ENCODE measurements around the gene RBFOX2.

GRCh38 chr22:35914357-35914664 lies 114.3 kb downstream of the RBFOX2 start:
- TF ChIP-seq CTCF (conservative IDR thresholded peaks at IDR 0.05 in 1 of 2, IDR thresholded peaks at IDR 0.05 in 1 of 2; ENCODE audit: extremely low read depth in 1 of 2, insufficient read depth in 1 of 2, low read depth in 1 of 2, low read length in 2 of 2) = no peak
- no peak for TF ChIP-seq EZH2 (IDR thresholded peaks at IDR 0.05; ENCODE audit: borderline replicate concordance, low read length)
